Measurements from ENCODE around the gene NKAP.
"Not testable (repeated sequence)": the region's sequence is repeated elsewhere in the genome, so short reads cannot be mapped to it uniquely, and the experiment has no call there.

Gene NKAP

GRCh38 chrX:119935215-119935874 is 8.2 kb downstream of the NKAP start:
- DNase-seq (ENCODE audit: low spot score), result no peak

DNA sequence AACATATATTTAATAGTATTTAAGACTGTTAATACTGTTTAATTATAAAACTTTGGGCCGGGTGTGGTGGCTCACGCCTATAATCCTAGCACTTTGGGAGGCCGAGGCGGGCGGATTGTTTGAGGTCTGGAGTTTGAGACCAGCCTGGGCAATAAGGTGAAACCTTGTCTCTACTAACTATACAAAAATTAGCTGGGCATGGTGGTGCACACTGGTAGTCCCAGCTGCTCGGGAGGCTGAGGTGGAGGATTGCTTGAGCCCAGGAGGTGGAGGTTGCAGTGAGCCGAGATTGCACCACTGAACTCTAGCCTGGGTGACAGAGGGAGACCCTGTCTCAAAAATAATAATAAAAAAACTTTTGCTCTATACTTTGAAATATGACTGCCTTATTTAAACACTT is 21.2 kb downstream of the NKAP start:
- not testable (repeated sequence) for DNase-seq (ENCODE audit: low spot score)

DNA sequence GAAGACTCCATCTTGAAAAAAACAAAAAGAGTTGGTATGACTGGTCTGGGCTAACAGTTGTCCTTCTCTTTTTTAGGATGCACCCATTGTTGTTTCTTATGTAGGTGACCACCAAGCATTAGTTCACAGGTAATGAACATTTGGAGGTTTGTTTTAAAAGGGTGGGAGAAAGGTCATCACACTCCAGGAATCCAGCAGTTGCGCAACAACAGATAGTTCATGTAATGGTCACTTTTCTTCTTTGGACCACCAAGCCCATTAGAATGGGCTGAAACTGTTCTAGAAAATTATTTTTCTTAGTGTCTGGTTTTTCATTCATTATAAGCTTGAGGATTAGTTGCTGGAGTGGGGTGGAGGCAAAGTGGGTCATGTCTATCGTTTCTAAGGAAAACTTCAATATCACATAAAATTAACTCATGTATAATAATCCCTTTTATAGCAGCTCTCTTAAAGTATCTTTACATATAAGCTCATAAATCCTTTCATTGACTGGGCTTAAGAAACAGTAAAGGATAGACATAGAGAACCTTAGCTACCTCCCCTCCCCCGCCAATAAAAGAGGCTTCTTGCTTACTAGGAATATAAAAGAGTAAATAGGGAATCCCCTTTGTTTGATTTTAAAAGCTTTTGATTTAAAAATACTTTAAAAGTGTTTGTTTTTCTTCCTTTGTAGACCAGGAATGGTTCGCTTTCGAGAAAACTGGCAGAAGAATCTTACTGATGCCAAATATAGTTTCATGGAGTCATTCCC is 23.5 kb downstream of the NKAP start:
- no peak for DNase-seq (ENCODE audit: low spot score)

DNA sequence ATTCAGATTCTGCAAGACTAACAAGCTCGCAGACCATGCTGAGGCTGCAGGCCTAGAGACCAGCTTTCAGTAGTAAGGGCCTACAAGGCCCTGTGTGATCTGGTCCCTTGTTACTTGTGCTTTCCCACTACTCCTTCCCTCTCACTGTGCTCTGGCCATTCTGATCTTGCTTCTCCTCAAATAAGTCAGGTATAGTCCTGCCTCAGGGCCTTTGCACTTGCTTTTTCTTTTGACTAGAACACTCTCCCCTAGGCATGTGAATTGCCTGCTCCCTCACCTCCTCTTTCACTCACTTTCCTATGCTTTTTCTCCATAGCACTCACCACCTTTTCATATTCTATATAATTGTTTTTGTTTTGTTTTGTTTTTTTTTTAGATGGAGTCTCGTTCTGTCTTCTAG is 25.7 kb downstream of the NKAP start:
- DNase-seq (ENCODE audit: low spot score), result no peak

- no peak for DNase-seq (ENCODE audit: low spot score)
Observed at GRCh38 chrX:119916310-119916709, 27.2 kb downstream of the NKAP start.

GRCh38 chrX:119900976-119901375 is 42.6 kb downstream of the NKAP start:
- DNase-seq (ENCODE audit: low spot score), result no peak

DNA sequence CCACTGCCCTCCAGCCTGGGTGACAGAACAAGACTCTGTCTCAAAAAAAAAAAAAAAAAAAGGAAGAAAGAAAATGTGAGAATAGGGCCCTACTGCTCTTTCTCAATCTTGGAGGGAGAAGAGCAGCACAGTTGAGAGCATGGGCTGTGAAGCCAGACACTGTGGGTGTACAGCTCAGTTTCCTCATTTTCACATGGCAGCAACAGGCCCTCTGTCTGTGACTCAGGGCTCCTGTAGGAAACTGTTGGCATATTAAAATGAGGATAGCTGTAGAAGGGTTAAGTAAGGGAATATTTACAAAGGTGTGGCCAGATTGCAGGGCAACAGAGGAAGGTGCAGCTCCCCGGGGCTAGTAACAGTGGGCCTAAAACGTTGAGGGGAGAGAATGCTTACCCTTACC is 44.4 kb downstream of the NKAP start:
- no peak for DNase-seq (ENCODE audit: low spot score)

GRCh38 chrX:119895843-119896326 is 47.7 kb downstream of the NKAP start, which contains the start of gene AKAP14:
Gene AKAP14 (plus strand): TSS chrX:119895893. CDS start chrX:119903224, 7,331 bp downstream.
- DNase-seq (ENCODE audit: low spot score), result no peak

- DNase-seq (ENCODE audit: low spot score), result not testable (repeated sequence)
Observed at GRCh38 chrX:119891961-119892692, 51.4 kb downstream of the NKAP start.

- DNase-seq (ENCODE audit: low spot score), result not testable (repeated sequence)
Observed at GRCh38 chrX:119890626-119891025, 52.9 kb downstream of the NKAP start.

DNA sequence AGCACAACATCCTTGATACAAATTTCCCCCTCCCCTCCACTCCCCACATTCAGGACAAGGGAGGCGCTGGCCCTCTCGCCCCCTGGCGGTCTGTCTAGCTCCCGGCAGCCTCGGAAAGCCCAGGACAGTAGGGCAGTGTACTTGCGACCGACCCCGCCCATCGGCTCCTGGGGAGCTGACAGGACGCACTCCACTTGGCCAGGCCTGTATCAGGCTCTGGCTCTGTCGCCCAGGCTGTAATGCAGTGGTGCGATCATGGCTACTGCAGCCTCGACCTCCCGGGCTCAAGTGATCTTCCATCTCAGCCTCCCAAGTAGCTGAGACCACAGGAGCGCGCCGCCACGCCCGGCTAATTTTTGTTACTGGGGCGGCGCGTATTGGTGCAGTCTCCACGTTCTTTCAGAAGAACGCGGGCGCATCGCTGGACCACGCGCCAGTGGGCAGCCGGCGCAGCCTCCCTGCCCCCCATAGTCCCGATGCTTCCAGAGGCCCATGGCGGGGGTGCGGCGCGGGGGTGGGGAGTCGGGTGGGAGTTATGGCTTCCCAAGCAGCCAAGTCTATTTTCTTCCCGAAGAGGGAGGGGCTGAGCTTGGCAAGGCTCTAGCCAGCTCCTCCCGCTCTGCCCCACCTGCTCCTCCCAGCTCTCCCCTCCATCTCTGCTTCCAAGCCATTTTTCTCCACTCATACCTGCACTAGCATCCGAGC is 55.7 kb downstream of the NKAP start:
- peak; percentile 81 for DNase-seq (ENCODE audit: low spot score)

GRCh38 chrX:119885554-119886428 is 57.8 kb downstream of the NKAP start:
- no peak for DNase-seq (ENCODE audit: low spot score)

DNA sequence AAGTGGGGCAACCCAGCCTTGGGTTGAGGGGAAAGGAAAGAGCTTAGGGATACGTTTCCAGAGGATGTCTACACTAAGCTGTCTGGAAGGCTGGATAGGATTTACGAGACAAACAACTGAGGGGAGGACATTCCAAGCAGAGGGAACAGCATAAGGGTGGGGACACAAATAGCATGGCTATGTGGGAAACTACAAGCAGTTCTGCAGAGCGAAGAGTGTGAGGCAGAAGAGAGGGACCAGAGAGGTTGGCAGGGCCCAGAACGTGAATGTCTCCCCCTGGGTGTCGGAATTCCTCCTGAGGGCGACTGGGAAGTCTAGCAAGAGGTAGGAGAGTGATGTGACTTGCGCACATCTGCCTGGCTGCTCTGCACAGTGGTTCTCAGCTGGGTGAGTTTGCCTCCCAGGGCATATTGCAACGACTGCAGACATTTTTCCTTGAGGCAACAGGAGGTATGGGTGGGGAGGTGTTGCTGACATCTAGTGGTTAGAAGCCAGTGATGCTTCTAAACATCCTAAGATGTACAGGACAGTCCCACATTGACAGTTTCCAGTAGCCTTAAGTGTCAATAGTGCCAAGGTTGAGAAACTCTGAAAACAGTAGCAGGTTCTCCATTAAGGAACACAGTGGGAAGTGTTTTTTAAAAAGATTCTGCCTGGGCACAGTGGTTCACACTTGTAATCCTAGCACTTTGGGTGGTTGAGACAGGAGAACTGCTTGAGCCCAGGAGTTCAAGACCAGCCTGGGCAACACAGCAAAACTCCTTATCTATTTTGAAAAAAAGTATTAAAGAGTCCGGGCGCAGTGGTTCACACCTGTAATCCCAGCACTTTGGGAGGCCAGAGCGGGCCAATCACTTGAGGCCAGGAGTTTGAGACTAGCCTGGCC is 62.8 kb downstream of the NKAP start:
- peak; percentile 49 for DNase-seq (ENCODE audit: low spot score)

DNA sequence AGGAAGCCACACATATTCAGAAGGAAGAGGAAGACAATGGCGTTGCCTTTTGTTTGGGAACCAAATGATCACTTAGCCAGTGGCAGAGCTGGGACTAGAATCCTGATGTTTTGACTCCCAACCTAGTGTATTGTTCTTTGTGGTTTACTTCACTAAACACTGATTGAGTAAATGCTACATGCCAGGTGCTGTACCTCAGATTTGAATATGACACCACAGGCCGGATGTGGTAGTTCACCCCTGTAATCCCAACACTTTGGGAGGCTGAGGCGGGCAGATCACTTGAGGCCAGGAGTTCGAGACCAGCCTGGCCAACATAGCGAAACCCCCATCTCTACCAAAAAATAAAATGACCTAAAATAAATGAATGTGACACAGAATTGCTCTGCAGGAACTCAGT is 63.5 kb downstream of the NKAP start:
- DNase-seq (ENCODE audit: low spot score), result no peak

DNA sequence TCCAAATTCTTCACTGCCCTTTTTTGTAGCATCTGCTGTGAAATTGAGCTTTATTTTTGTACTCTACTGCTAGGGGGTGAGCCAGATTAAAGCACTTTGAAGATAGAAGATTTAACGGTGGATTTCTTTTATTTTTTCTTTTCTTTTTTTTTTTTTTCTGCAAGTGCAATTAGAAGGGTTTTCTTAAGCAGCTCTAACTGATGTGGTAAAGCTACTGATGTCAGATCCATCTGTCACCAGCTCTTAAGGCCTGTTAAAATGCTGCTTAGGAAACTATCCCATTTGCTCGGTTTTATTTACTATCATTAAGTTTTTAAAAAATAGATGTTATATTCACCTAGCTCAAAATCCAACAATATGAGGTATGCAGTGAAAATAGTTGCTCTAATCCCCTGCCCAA is 64.8 kb downstream of the NKAP start:
- no peak for DNase-seq (ENCODE audit: low spot score)

- DNase-seq (ENCODE audit: low spot score), result peak; percentile 79
Observed at GRCh38 chrX:119871599-119872395, 71.8 kb downstream of the NKAP start, which contains the start of the genes NDUFA1 and RNF113A. Gene NDUFA1 (plus strand): TSS chrX:119871832. CDS start chrX:119871912, 80 bp downstream. Gene RNF113A (minus strand): TSS chrX:119871733. CDS start chrX:119871613, 120 bp downstream.

- DNase-seq (ENCODE audit: low spot score), result no peak
Observed at GRCh38 chrX:119871245-119871598, 72.3 kb downstream of the NKAP start.

Measured in ecto neural progenitor cell (in vitro differentiated cells).